HEK293T (cell line): ENCODE measurements around the gene BDH1.

ENCODE experiments used
- ARNT ChIP-seq: fragments of 450-650 bp; IDR thresholded peaks from 2 replicates; pipeline ENCODE4 v1.6.1; 2017; ENCODE audit warnings: mild to moderate bottlenecking
- ELF4 ChIP-seq: fragments of 450-650 bp; IDR thresholded peaks from 2 replicates; pipeline ENCODE4 v1.6.1; 2017; ENCODE audit warnings: antibody characterized with exemption
- FOXA1 ChIP-seq: fragments of 450-650 bp; IDR thresholded peaks from 2 replicates; pipeline ENCODE4 v1.6.1; 2016; ENCODE audit warnings: mild to moderate bottlenecking
- FOXK2 ChIP-seq: fragments of 450-650 bp; IDR thresholded peaks from 2 replicates; pipeline ENCODE4 v1.6.1; 2016; ENCODE audit warnings: mild to moderate bottlenecking
- SP1 ChIP-seq: fragments of 450-650 bp; IDR thresholded peaks from 2 replicates; pipeline ENCODE4 v1.6.1; 2017

DNA sequence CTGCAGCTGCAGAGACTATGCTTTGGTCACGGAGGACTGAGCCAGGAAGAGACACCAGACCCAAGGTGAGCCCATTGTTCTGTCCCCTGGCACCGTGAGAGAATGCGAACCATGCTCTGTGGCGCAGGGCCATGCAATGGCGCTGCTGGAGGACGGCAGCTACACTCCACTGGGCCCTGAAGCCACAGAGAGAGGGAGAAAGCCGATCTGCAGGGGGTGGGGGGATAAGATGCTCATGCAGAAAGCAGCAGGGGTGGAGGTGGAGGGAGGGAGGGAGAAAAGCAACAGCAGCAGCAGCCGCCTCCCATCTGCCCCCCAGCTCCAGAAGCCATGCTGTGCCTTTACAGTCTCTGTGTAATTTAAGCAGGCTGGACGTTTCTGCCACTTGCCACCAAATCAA lies 5.3 kb downstream of the BDH1 start:
- TF ChIP-seq ARNT, result no peak
- TF ChIP-seq FOXA1, result no peak
- TF ChIP-seq FOXK2, result no peak
- no peak for TF ChIP-seq ELF4
- TF ChIP-seq SP1, result no peak
